HepG2 (cell line): ENCODE measurements around the gene TBC1D24. TPM values are rescaled to one million over a fixed set of nuclear protein-coding genes. Genes with fewer than 3 reads are reported as not detected.

Experiments
- ARID2 ChIP-seq: sonication (generic); formaldehyde crosslinking; IDR thresholded peaks from 2 replicates; pipeline ENCODE4 v1.8.1; 2022; ENCODE audit warnings: mild to moderate bottlenecking, missing genetic modification reagents, borderline replicate concordance
- DMAP1 ChIP-seq: IDR thresholded peaks from 2 replicates; pipeline ENCODE4 v1.6.1; 2016
- GABPA ChIP-seq, 2 experiments: IDR thresholded peaks; 2 replicates each; pipeline ENCODE4 v1.6.1; 2011 to 2016; ENCODE audit warnings: low read depth in 2 of 2, low read length in 1 of 2, missing biosample characterization in 1 of 2, missing genetic modification characterization in 1 of 2
- GATAD2A ChIP-seq: IDR thresholded peaks from 2 replicates; pipeline ENCODE4 v1.6.1; 2016
- HDAC1 ChIP-seq: sonication (generic); formaldehyde crosslinking; IDR thresholded peaks from 2 replicates; pipeline ENCODE4 v1.5.1; 2020; ENCODE audit warnings: mild to moderate bottlenecking, missing genetic modification reagents
- KLF12 ChIP-seq: sonication (generic); formaldehyde crosslinking; IDR thresholded peaks from 2 replicates; pipeline ENCODE4 v1.4.0; 2020; ENCODE audit warnings: missing genetic modification reagents, borderline replicate concordance
- MED1 ChIP-seq: sonication (generic); formaldehyde crosslinking; IDR thresholded peaks from 2 replicates; pipeline ENCODE4 v1.4.0; 2020; ENCODE audit warnings: missing genetic modification reagents
- NR2F2 ChIP-seq: IDR thresholded peaks from 2 replicates; pipeline ENCODE4 v1.6.1; 2012; ENCODE audit warnings: low read depth, inconsistent platforms, borderline replicate concordance
- PHF20 ChIP-seq: sonication (generic); formaldehyde crosslinking; IDR thresholded peaks from 2 replicates; pipeline ENCODE4 v1.5.0; 2020; ENCODE audit warnings: mild to moderate bottlenecking, missing genetic modification reagents
- POLR2G ChIP-seq: fragments of 200-400 bp; formaldehyde crosslinking; IDR thresholded peaks from 2 replicates; pipeline ENCODE4 v1.6.1; 2018; ENCODE audit warnings: mild to moderate bottlenecking, low read depth, low read length, moderate library complexity
- RCOR2 ChIP-seq: IDR thresholded peaks from 2 replicates; pipeline ENCODE4 v1.6.1; 2016; ENCODE audit warnings: missing biosample characterization, missing genetic modification reagents
- SP140L ChIP-seq: sonication (generic); formaldehyde crosslinking; IDR thresholded peaks from 2 replicates; pipeline ENCODE4 v1.4.0; 2020; ENCODE audit warnings: missing genetic modification reagents, borderline replicate concordance
- SRY ChIP-seq: sonication (generic); formaldehyde crosslinking; IDR thresholded peaks from 2 replicates; pipeline ENCODE4 v1.8.0; 2022; ENCODE audit warnings: mild to moderate bottlenecking, missing genetic modification reagents
- ZKSCAN5 ChIP-seq: sonication (generic); formaldehyde crosslinking; IDR thresholded peaks from 2 replicates; pipeline ENCODE4 v1.5.1; 2020; ENCODE audit warnings: mild to moderate bottlenecking, missing genetic modification reagents
- ZNF614 ChIP-seq: IDR thresholded peaks from 2 replicates; pipeline ENCODE4 v1.6.1; 2018; ENCODE audit warnings: missing biosample characterization, missing genetic modification reagents, inconsistent platforms, borderline replicate concordance
- ZNF629 ChIP-seq: sonication (generic); formaldehyde crosslinking; conservative IDR thresholded peaks from 2 replicates; pipeline ENCODE4 v1.5.0; 2020; ENCODE audit warnings: missing genetic modification reagents
- polyA plus RNA-seq, 8 experiments: library from polyadenylated mRNA; depleted of rRNA in 3 of 8; stranded (reverse) in 7 of 8; unstranded in 1 of 8; fragments of >200 nt; fragmentation: Illumina TruSeq in 4 of 8; extraction: Trizol in 4 of 8; gene quantifications; 2 replicates each; pipeline versions ENCODE4 v1.2.1 to v1.2.3, GENCODE V29; 2011 to 2016; ENCODE audit warnings: low read depth in 4 of 8, missing spikeins in 1 of 8, mixed read lengths in 1 of 8; ENCODE audit not compliant: insufficient read depth in 1 of 8
- total RNA-seq, 5 experiments: library from RNA; depleted of rRNA; stranded (reverse); fragments of >200 nt; fragmentation: Illumina TruSeq; extraction: Trizol; gene quantifications; 2 replicates each; pipeline ENCODE4 v1.2.3, GENCODE V29; 2016; ENCODE audit warnings: low read depth in 1 of 5
- TF ChIP-seq, protein P1 (sequence below): sonication (generic); formaldehyde crosslinking; IDR thresholded peaks from 2 replicates; pipeline ENCODE4 v1.9.0; 2021; ENCODE audit warnings: missing genetic modification reagents, borderline replicate concordance
- TF ChIP-seq, protein P2 (sequence below): sonication (generic); formaldehyde crosslinking; IDR thresholded peaks from 2 replicates; pipeline ENCODE4 v1.8.0; 2022; ENCODE audit warnings: missing genetic modification reagents, low read depth, mild to moderate bottlenecking, borderline replicate concordance
- TF ChIP-seq, protein P3 (sequence below): sonication (generic); formaldehyde crosslinking; IDR thresholded peaks from 2 replicates; pipeline ENCODE4 v1.8.0; 2022; ENCODE audit warnings: mild to moderate bottlenecking, missing genetic modification reagents, moderate library complexity
- TF ChIP-seq, protein P4 (sequence below): sonication (generic); formaldehyde crosslinking; conservative IDR thresholded peaks from 2 replicates; pipeline ENCODE4 v1.4.0; 2020; ENCODE audit warnings: mild to moderate bottlenecking, missing genetic modification reagents, moderate library complexity
- TF ChIP-seq, protein P5 (sequence below): IDR thresholded peaks from 2 replicates; pipeline ENCODE4 v1.6.1; 2016; ENCODE audit warnings: low read depth

Gene TBC1D24
- total and polyA plus RNA-seq, 2 of the 13 experiments (the other 11 are each of a cell fraction or from before 2014, with no cell fraction given), result 7.7 to 13.7 TPM

DNA sequence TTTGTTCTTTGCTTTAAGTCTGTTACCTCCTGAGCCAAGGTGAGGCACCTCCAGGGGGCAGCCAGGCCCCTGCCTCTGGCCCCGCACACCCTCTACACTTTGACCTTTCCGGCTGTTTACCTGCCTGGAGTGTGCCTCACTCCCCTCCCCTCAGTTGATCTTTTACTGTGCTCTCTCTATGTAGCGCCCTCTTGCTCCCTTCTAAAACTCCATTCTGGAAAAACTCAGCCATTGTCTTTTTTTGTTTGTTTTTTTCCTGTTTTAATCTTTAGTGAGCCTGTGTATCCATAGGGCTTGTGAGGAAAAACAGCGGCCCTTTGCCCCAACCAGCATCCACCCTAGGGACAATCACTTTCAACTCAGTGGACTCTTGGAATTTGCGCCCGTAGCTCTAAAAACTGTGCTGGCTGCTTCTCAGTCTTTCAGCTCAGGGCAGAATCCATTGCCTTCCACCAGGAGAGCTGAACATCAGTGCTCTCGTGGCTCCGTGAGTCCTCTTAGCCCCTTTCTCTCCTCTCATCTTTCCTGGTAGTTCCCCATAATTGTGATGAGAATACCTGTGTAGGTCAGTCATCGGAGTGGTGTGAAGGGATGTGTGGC lies 49.5 kb downstream of the TBC1D24 start (continued):
- TF ChIP-seq HDAC1 (CRISPR knock-in tag), result peak; percentile 77
- peak; percentile 55; the same call in 1 of the 2 replicates for TF ChIP-seq RCOR2 (CRISPR knock-in tag)
- TF ChIP-seq ARID2, result 0 out of 2 replicates have a peak, but pooled peaks have one; percentile 55
- TF ChIP-seq, protein P1, sequence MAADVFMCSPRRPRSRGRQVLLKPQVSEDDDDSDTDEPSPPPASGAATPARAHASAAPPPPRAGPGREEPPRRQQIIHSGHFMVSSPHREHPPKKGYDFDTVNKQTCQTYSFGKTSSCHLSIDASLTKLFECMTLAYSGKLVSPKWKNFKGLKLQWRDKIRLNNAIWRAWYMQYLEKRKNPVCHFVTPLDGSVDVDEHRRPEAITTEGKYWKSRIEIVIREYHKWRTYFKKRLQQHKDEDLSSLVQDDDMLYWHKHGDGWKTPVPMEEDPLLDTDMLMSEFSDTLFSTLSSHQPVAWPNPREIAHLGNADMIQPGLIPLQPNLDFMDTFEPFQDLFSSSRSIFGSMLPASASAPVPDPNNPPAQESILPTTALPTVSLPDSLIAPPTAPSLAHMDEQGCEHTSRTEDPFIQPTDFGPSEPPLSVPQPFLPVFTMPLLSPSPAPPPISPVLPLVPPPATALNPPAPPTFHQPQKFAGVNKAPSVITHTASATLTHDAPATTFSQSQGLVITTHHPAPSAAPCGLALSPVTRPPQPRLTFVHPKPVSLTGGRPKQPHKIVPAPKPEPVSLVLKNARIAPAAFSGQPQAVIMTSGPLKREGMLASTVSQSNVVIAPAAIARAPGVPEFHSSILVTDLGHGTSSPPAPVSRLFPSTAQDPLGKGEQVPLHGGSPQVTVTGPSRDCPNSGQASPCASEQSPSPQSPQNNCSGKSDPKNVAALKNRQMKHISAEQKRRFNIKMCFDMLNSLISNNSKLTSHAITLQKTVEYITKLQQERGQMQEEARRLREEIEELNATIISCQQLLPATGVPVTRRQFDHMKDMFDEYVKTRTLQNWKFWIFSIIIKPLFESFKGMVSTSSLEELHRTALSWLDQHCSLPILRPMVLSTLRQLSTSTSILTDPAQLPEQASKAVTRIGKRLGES, result 0 out of 2 replicates have a peak, but pooled peaks have one; percentile 4
- no peak; the same call in 1 of the 2 replicates for TF ChIP-seq ZNF629
- TF ChIP-seq KLF12 (CRISPR knock-in tag), result no peak
- 0 out of 2 replicates have a peak, but pooled peaks have one; percentile 23 for TF ChIP-seq SRY (CRISPR knock-in tag)
- TF ChIP-seq ZKSCAN5, result no peak
- TF ChIP-seq, protein P2, sequence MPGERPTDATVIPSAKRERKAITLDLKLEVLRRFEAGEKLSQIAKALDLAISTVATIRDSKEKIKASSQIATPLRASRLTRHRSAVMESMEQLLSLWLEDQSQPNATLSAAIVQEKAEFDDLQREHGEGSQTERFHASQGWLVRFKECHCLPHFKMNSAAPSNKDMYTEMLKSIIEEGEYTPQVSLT (CRISPR knock-in tag), result peak; percentile 22; the same call in 1 of the 2 replicates
- TF ChIP-seq GATAD2A (CRISPR knock-in tag), result peak; percentile 89
- TF ChIP-seq MED1 (CRISPR knock-in tag), result peak; percentile 81
- 0 out of 2 replicates have a peak, but pooled peaks have one; percentile 15 for TF ChIP-seq ZNF614 (CRISPR knock-in tag)
- TF ChIP-seq POLR2G, result peak; percentile 79
- peak; percentile 94 for TF ChIP-seq NR2F2
- TF ChIP-seq, protein P3, sequence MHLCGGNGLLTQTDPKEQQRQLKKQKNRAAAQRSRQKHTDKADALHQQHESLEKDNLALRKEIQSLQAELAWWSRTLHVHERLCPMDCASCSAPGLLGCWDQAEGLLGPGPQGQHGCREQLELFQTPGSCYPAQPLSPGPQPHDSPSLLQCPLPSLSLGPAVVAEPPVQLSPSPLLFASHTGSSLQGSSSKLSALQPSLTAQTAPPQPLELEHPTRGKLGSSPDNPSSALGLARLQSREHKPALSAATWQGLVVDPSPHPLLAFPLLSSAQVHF (CRISPR knock-in tag), result no peak
- TF ChIP-seq GABPA (IDR thresholded peaks at IDR 0.05; ENCODE audit: low read depth, low read length), result no peak
- peak; percentile 67 for TF ChIP-seq GABPA (CRISPR knock-in tag; IDR thresholded peaks at IDR 0.05; ENCODE audit: low read depth)
- peak; percentile 60; the same call in 1 of the 2 replicates for TF ChIP-seq PHF20 (CRISPR knock-in tag)
- TF ChIP-seq, protein P4, sequence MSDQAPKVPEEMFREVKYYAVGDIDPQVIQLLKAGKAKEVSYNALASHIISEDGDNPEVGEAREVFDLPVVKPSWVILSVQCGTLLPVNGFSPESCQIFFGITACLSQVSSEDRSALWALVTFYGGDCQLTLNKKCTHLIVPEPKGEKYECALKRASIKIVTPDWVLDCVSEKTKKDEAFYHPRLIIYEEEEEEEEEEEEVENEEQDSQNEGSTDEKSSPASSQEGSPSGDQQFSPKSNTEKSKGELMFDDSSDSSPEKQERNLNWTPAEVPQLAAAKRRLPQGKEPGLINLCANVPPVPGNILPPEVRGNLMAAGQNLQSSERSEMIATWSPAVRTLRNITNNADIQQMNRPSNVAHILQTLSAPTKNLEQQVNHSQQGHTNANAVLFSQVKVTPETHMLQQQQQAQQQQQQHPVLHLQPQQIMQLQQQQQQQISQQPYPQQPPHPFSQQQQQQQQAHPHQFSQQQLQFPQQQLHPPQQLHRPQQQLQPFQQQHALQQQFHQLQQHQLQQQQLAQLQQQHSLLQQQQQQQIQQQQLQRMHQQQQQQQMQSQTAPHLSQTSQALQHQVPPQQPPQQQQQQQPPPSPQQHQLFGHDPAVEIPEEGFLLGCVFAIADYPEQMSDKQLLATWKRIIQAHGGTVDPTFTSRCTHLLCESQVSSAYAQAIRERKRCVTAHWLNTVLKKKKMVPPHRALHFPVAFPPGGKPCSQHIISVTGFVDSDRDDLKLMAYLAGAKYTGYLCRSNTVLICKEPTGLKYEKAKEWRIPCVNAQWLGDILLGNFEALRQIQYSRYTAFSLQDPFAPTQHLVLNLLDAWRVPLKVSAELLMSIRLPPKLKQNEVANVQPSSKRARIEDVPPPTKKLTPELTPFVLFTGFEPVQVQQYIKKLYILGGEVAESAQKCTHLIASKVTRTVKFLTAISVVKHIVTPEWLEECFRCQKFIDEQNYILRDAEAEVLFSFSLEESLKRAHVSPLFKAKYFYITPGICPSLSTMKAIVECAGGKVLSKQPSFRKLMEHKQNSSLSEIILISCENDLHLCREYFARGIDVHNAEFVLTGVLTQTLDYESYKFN (CRISPR knock-in tag), result peak; percentile 99
- TF ChIP-seq SP140L (CRISPR knock-in tag), result peak; percentile 22; the same call in 1 of the 2 replicates
- TF ChIP-seq DMAP1 (CRISPR knock-in tag), result peak; percentile 43; the same call in 1 of the 2 replicates
- TF ChIP-seq, protein P5, sequence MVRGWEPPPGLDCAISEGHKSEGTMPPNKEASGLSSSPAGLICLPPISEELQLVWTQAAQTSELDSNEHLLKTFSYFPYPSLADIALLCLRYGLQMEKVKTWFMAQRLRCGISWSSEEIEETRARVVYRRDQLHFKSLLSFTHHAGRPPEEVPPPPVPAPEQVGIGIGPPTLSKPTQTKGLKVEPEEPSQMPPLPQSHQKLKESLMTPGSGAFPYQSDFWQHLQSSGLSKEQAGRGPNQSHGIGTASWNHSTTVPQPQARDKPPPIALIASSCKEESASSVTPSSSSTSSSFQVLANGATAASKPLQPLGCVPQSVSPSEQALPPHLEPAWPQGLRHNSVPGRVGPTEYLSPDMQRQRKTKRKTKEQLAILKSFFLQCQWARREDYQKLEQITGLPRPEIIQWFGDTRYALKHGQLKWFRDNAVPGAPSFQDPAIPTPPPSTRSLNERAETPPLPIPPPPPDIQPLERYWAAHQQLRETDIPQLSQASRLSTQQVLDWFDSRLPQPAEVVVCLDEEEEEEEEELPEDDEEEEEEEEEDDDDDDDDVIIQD (CRISPR knock-in tag), result peak; percentile 86; the same call in 1 of the 2 replicates
